Smooth muscle cell (in vitro differentiated cells): ENCODE data around the gene ARHGAP24. TPM values are rescaled to one million over a fixed set of nuclear protein-coding genes. Genes with fewer than 3 reads are reported as not detected.
A peak's percentile ranks its signal among the peaks of the same experiment; 100 is the strongest.

Source experiments
- DNase-seq: peaks from one replicate; lab custom pipeline; 2025; ENCODE audit not compliant: unreplicated experiment; lab: John Stamatoyannopoulos, UW
- H2AFZ ChIP-seq: fragments of 200-600 bp; sonication (generic); 2 replicates; pipeline ENCODE4 v1.6.0; 2016; ENCODE audit warnings: antibody characterized with exemption, low read depth, mild to moderate bottlenecking
- H3F3A ChIP-seq: fragments of 200-600 bp; sonication (generic); 2 replicates; pipeline ENCODE4 v1.6.0; 2017; ENCODE audit warnings: antibody characterized with exemption, low read depth
- H3K27ac ChIP-seq: fragments of 200-600 bp; sonication (generic); 2 replicates; pipeline ENCODE4 v1.5.1; 2016; ENCODE audit warnings: low read depth, mild to moderate bottlenecking
- H3K27me3 ChIP-seq: fragments of 200-600 bp; sonication (generic); 2 replicates; pipeline ENCODE4 v1.6.1; 2016; ENCODE audit warnings: low read depth, mild to moderate bottlenecking
- H3K36me3 ChIP-seq: fragments of 200-600 bp; sonication (generic); 2 replicates; pipeline ENCODE4 v1.5.1; 2016; ENCODE audit warnings: low read depth
- H3K4me1 ChIP-seq: fragments of 200-600 bp; sonication (generic); 2 replicates; pipeline ENCODE4 v1.5.1; 2016; ENCODE audit warnings: low read depth
- H3K4me2 ChIP-seq: fragments of 200-600 bp; sonication (generic); 2 replicates; pipeline ENCODE4 v1.6.0; 2016; ENCODE audit warnings: mild to moderate bottlenecking
- H3K4me3 ChIP-seq: fragments of 200-600 bp; sonication (generic); 2 replicates; pipeline ENCODE4 v1.5.1; 2016; ENCODE audit warnings: mild to moderate bottlenecking
- H3K79me2 ChIP-seq: fragments of 200-600 bp; sonication (generic); 2 replicates; pipeline ENCODE4 v1.6.0; 2016; ENCODE audit warnings: low read depth, mild to moderate bottlenecking
- H3K9ac ChIP-seq: fragments of 200-600 bp; sonication (generic); 2 replicates; pipeline ENCODE4 v1.6.0; 2016; ENCODE audit warnings: low read depth
- H3K9me3 ChIP-seq: fragments of 200-600 bp; sonication (generic); replicated peaks from 2 replicates; pipeline ENCODE4 v1.5.1; 2016; ENCODE audit warnings: low read depth
- H4K20me1 ChIP-seq: fragments of 200-600 bp; sonication (generic); 2 replicates; pipeline ENCODE4 v1.6.0; 2016; ENCODE audit warnings: low read depth
- CTCF ChIP-seq: fragments of 200-600 bp; sonication (generic); IDR thresholded peaks from 2 replicates; pipeline ENCODE4 v1.5.1; 2017; ENCODE audit warnings: borderline replicate concordance, mild to moderate bottlenecking, antibody characterized with exemption; ENCODE audit not compliant: insufficient read depth, poor library complexity, severe bottlenecking
- WGBS: methylation state at CpG from one replicate; pipeline ENCODE4 v1.1.7; 2016; ENCODE audit warnings: low lambda C conversion rate; 5-methylcytosine and 5-hydroxymethylcytosine counted together
- polyA plus RNA-seq: library from polyadenylated mRNA; unstranded; fragments of >200 nt; fragmentation: Nextera tagmentation; extraction: Ambion mirVana; gene quantifications from 2 replicates; pipeline ENCODE4 v1.2.1, GENCODE V29; 2016
- total RNA-seq: library from RNA; depleted of rRNA; stranded (reverse); fragments of >200 nt; gene quantifications from 2 replicates; pipeline ENCODE4 v1.2.3, GENCODE V29; 2014

ARHGAP24 gene
- total and polyA plus RNA-seq, 2 experiments from 2014 or later = 4.9 to 18.2 TPM

- H3K9me3 ChIP-seq = no peaks in the 10 kb centered on the region
- peak overlapping the region; percentile 36 for H3K4me2 ChIP-seq
- peaks cover 8% of the 10 kb centered on the region for H3F3A ChIP-seq
- H3K79me2 ChIP-seq = no peaks in the 10 kb centered on the region
- no peak overlapping the region for H2AFZ ChIP-seq
- no peak overlapping the region for H3K9ac ChIP-seq
- no peak overlapping the region for H3K27ac ChIP-seq
- no peaks in the 10 kb centered on the region for H3K36me3 ChIP-seq
- no peak overlapping the region for H3K4me3 ChIP-seq
- H3K27me3 ChIP-seq = no peaks in the 10 kb centered on the region
- DNase-seq = no peak
- H4K20me1 ChIP-seq = no peaks in the 10 kb centered on the region
- no peak for TF ChIP-seq CTCF
- H3K4me1 ChIP-seq = no peaks in the 10 kb centered on the region
These were observed 253.5 kb downstream of the ARHGAP24 start for GRCh38 chr4:85728464-85728863.

- no peak overlapping the region for H3K27ac ChIP-seq
- H3K4me1 ChIP-seq = no peaks in the 10 kb centered on the region
- no peak for DNase-seq
- H3K9ac ChIP-seq = no peak overlapping the region
- no peaks in the 10 kb centered on the region for H3F3A ChIP-seq
- H3K9me3 ChIP-seq = no peaks in the 10 kb centered on the region
- no peak overlapping the region for H2AFZ ChIP-seq
- H3K27me3 ChIP-seq = no peaks in the 10 kb centered on the region
- H3K4me3 ChIP-seq = no peak overlapping the region
- no peak overlapping the region for H3K4me2 ChIP-seq
- H4K20me1 ChIP-seq = no peaks in the 10 kb centered on the region
- 46% methylated on average over 1 of the region's 1 CpG for WGBS
- no peak for TF ChIP-seq CTCF
- H3K79me2 ChIP-seq = no peaks in the 10 kb centered on the region
- no peaks in the 10 kb centered on the region for H3K36me3 ChIP-seq
These were observed 257.2 kb downstream of the ARHGAP24 start for GRCh38 chr4:85732124-85732523.

DNA sequence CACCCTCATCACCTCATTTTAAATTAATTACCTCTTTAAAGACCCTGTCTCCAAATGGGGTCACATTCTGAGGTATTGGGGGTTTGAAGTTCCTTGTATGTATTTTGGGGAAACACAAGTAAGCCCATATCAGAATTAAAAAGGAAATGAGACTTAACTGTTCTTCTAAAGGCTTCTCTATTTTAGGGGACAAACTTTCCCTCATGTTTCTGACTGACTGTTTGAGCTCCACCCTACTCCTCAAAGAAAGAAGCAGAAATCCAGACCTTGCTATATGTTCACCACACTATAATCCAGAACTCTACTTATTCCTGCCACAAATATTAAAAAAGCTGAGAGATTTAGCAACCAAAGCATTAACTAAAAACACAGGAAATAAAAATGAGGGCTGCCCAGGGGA is 258.8 kb downstream of the ARHGAP24 start:
- Histone ChIP-seq H3K27ac (no peak overlapping the region), H2AFZ (no peak overlapping the region), H4K20me1 (no peaks in the 10 kb centered on the region), H3K4me1 (no peaks in the 10 kb centered on the region), H3K27me3 (no peaks in the 10 kb centered on the region), H3K79me2 (no peaks in the 10 kb centered on the region), H3K9me3 (no peaks in the 10 kb centered on the region), H3K36me3 (no peaks in the 10 kb centered on the region), H3K4me2 (no peak overlapping the region), H3K9ac (no peak overlapping the region), H3F3A (no peaks in the 10 kb centered on the region), H3K4me3 (no peak overlapping the region)
- no peak for DNase-seq
- TF ChIP-seq CTCF = no peak

DNA sequence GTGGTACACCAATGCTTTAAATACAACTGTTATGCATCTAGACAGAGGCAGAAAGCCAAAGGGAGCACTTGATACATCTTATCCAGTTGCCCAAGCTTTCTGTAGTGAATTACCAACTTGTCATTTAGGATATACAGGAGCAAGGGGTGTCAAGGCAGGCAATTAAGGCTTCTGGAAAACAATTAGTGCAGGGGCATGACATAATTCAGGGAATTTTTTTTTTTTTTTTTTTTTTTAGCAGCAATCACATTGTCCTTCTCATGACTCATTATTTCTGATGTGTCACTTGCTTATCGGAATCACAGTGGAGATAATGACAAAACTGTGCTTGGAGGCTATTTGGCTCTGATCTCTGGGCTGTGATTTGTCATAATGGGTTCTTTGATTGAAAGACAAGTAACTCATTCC is 259.5 kb downstream of the ARHGAP24 start:
- 28% methylated on average over 1 of the region's 1 CpG for WGBS
- no peaks in the 10 kb centered on the region for H3K27me3 ChIP-seq
- no peaks in the 10 kb centered on the region for H3K79me2 ChIP-seq
- no peaks in the 10 kb centered on the region for H3K4me1 ChIP-seq
- H3K36me3 ChIP-seq = no peaks in the 10 kb centered on the region
- H2AFZ ChIP-seq = no peak overlapping the region
- no peak overlapping the region for H3K4me3 ChIP-seq
- no peaks in the 10 kb centered on the region for H3K9me3 ChIP-seq
- no peaks in the 10 kb centered on the region for H3F3A ChIP-seq
- TF ChIP-seq CTCF = no peak
- no peak overlapping the region for H3K27ac ChIP-seq
- H3K4me2 ChIP-seq = no peak overlapping the region
- no peak for DNase-seq
- H3K9ac ChIP-seq = no peak overlapping the region
- H4K20me1 ChIP-seq = no peaks in the 10 kb centered on the region
